A673 (cell line): ENCODE measurements around the gene CSGALNACT2. TPM values are rescaled to one million over a fixed set of nuclear protein-coding genes. Genes with fewer than 3 reads are reported as not detected.

Source experiments
- BruUV-seq: library from RNA; stranded (reverse); fragments of 400-500 nt; replicated peaks from 2 replicates; lab custom pipeline; 2021; lab: Mats Ljungman, UMichigan
- CTCF ChIA-PET: fragments of 300-600 bp; sonication (Branson Sonifier 250); formaldehyde crosslinking; loops from one replicate; lab custom pipeline; 2022; ENCODE audit warnings: antibody characterized with exemption; lab: Charles Lee
- POLR2A ChIA-PET: fragments of 300-600 bp; sonication (Branson Sonifier 250); formaldehyde crosslinking; loops from one replicate; lab custom pipeline; 2022; ENCODE audit warnings: antibody characterized with exemption; ENCODE audit not compliant: low non-redundant PET; lab: Charles Lee
- DNase-seq: peaks from one replicate; pipeline ENCODE4 v3.0.0-alpha.2; 2015; ENCODE audit warnings: low spot score
- H3K27ac ChIP-seq: fragments of 200-600 bp; sonication (generic); 2 replicates; pipeline ENCODE4 v1.5.1; 2016; ENCODE audit warnings: mixed run types, low read depth, mild to moderate bottlenecking, mixed read lengths, antibody characterized with exemption, low read length; ENCODE audit not compliant: poor library complexity, severe bottlenecking
- H3K27me3 ChIP-seq: fragments of 200-600 bp; sonication (generic); replicated peaks from 2 replicates; pipeline ENCODE4 v1.6.1; 2017; ENCODE audit warnings: mixed run types, low read depth, mild to moderate bottlenecking, mixed read lengths, antibody characterized with exemption, low read length; ENCODE audit not compliant: insufficient read depth, poor library complexity
- H3K36me3 ChIP-seq: fragments of 200-600 bp; sonication (generic); 2 replicates; pipeline ENCODE4 v1.6.1; 2016; ENCODE audit warnings: mixed run types, mild to moderate bottlenecking, mixed read lengths, antibody characterized with exemption, low read length; ENCODE audit not compliant: insufficient read depth, poor library complexity, severe bottlenecking
- H3K4me1 ChIP-seq: fragments of 200-600 bp; sonication (generic); 2 replicates; pipeline ENCODE4 v1.6.1; 2017; ENCODE audit warnings: mixed run types, mild to moderate bottlenecking, mixed read lengths, antibody characterized with exemption, low read length; ENCODE audit not compliant: insufficient read depth, poor library complexity, severe bottlenecking
- H3K4me3 ChIP-seq: fragments of 200-600 bp; sonication (generic); 2 replicates; pipeline ENCODE4 v1.5.1; 2016; ENCODE audit warnings: low read depth, mixed run types, mild to moderate bottlenecking, mixed read lengths, low read length; ENCODE audit not compliant: poor library complexity, severe bottlenecking
- H3K9me3 ChIP-seq: fragments of 200-600 bp; sonication (generic); 2 replicates; pipeline ENCODE4 v1.6.1; 2016; ENCODE audit warnings: mixed run types, low read depth, mild to moderate bottlenecking, mixed read lengths, antibody characterized with exemption, low read length; ENCODE audit not compliant: poor library complexity, severe bottlenecking
- EZH2 ChIP-seq: fragments of 200-600 bp; sonication (generic); IDR thresholded peaks from 2 replicates; pipeline ENCODE4 v1.6.1; 2017; ENCODE audit warnings: borderline replicate concordance, low read depth, mild to moderate bottlenecking, mixed read lengths, antibody characterized with exemption, low read length; ENCODE audit not compliant: poor library complexity, severe bottlenecking
- intact Hi-C: fragments of 100-400 bp; cut with micrococcal nuclease; formaldehyde crosslinking; loops from one replicate; pipeline ENCODE4 v1.10.0; 2022; ENCODE audit not compliant: unreplicated experiment
- total RNA-seq: library from RNA; stranded (reverse); gene quantifications from 2 replicates; pipeline ENCODE4 v1.2.3, GENCODE V29; 2021
- TF ChIP-seq, protein P1 (sequence below): fragments of 300-800, 200-600 bp; sonication (generic); conservative IDR thresholded peaks from 2 replicates; pipeline ENCODE4 v1.5.1; 2017; ENCODE audit warnings: low read depth, mild to moderate bottlenecking, antibody characterized with exemption, low read length, moderate library complexity, mixed read lengths

The CSGALNACT2 gene
- total RNA-seq, 1 experiment from 2014 or later, result 18.6 TPM

DNA sequence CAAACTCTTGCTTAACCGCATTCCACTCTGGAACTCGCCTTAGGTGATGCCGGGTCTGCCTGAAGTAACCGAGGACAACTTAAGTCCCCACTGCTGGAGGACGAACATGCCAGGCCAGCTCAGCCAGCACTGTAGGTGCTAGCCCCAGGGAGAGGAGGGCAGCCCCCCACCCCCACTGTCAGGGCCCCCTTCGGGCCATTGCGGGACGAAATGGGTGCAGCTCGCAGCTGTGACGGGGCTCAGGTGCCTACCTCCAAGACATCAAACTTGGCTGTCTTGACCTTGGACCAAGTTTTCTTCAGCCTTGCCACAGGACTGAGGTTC, 60.4 kb downstream of the CSGALNACT2 start:
- H3K4me3 ChIP-seq, result no peak overlapping the region
- BruUV-seq, result no TSS peak
- no peaks in the 10 kb centered on the region for H3K4me1 ChIP-seq
- intact Hi-C loops, result no loop called here
- POLR2A ChIA-PET, result no interaction called here
- CTCF ChIA-PET, result no interaction called here
- H3K27ac ChIP-seq, result no peak overlapping the region
- TF ChIP-seq, protein P1, sequence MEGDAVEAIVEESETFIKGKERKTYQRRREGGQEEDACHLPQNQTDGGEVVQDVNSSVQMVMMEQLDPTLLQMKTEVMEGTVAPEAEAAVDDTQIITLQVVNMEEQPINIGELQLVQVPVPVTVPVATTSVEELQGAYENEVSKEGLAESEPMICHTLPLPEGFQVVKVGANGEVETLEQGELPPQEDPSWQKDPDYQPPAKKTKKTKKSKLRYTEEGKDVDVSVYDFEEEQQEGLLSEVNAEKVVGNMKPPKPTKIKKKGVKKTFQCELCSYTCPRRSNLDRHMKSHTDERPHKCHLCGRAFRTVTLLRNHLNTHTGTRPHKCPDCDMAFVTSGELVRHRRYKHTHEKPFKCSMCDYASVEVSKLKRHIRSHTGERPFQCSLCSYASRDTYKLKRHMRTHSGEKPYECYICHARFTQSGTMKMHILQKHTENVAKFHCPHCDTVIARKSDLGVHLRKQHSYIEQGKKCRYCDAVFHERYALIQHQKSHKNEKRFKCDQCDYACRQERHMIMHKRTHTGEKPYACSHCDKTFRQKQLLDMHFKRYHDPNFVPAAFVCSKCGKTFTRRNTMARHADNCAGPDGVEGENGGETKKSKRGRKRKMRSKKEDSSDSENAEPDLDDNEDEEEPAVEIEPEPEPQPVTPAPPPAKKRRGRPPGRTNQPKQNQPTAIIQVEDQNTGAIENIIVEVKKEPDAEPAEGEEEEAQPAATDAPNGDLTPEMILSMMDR, result no peak
- no peak for TF ChIP-seq EZH2
- no peaks in the 10 kb centered on the region for H3K27me3 ChIP-seq
- no peaks in the 10 kb centered on the region for H3K36me3 ChIP-seq
- H3K9me3 ChIP-seq, result no peaks in the 10 kb centered on the region
- no peak for DNase-seq

DNA sequence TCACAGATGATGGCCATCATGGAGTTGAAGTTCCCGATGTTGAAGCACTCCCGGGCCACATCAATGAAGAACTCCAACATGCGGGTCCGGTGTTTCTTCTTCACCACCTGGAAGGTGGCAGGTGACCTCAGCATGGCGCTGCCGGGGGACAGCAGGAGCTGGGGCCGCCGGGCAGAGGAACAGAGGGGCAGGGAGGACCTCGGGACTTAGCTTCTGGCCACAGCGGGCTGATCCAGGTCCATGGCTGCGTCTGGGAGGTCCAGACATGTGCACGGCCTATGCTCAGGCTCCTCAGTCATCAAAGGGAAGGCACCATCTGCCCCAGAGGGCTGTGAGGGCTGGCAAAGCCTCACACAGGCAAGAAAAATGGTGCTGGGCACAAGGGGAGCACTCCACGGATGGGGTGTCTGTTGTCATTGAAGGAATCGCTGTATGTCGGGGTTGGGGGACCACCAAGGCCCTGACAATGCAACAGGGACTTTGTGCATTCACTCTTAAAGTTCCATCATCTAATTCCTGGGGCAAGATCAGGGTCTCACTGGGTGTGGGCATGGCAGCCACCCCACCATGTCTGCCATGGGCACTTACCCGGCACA, 60.9 kb downstream of the CSGALNACT2 start:
- intact Hi-C loops, result no loop called here
- ChIA-PET POLR2A (no interaction called here), CTCF (no interaction called here)
- H3K4me3 ChIP-seq, result no peak overlapping the region
- no peak for DNase-seq
- no peaks in the 10 kb centered on the region for H3K36me3 ChIP-seq
- H3K9me3 ChIP-seq, result no peaks in the 10 kb centered on the region
- BruUV-seq, result no TSS peak
- no peaks in the 10 kb centered on the region for H3K4me1 ChIP-seq
- TF ChIP-seq EZH2, result no peak
- TF ChIP-seq, protein P1, result no peak
- H3K27me3 ChIP-seq, result no peaks in the 10 kb centered on the region
- H3K27ac ChIP-seq, result no peak overlapping the region

DNA sequence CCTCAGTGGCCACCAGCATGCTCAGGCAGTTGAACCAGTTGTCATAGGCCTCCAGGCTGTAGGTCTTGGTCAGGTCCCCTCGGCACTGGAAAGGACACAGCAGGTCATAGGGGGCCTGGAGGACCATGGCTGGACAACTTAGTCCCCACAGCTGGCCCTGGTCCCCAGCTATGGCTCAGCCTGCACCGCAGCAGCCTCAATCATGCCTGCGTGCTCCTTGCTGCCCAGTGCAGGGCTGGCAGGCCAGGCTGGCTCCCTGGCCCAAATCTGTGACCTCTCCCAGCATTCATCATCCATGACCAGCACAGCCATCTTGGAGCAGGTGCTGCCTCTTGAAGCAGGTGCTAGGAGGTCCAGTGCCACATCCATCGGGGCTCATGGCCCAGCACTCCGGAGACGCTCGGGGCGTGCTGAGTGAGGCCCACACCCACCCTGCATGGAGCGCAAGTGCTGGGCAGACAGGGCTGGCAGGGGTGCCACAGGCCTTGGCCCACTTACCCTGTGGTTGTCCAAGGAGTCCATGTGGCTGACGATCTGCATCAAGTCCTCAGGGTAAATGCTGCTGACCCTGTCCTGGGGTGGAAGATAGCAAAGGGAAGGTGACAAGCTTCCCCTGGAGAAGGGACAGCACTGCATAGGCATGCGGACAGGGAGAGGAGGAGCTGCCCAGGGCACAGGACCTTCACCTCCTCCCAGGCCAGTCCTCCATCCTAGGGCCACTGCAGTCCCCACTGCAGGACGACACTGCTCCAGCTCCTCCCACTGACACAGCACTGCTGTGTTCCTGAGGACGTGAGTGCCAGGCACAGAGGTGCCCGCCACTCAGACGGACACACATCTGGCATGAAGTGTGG, 61.7 kb downstream of the CSGALNACT2 start:
- no peak for DNase-seq
- CTCF ChIA-PET, result no interaction called here
- Histone ChIP-seq H3K36me3 (no peaks in the 10 kb centered on the region), H3K27ac (no peak overlapping the region), H3K27me3 (no peaks in the 10 kb centered on the region), H3K9me3 (no peaks in the 10 kb centered on the region), H3K4me3 (no peak overlapping the region), H3K4me1 (no peaks in the 10 kb centered on the region)
- BruUV-seq, result no TSS peak
- intact Hi-C loops, result loop anchor here (10.0 kb wide), 1 partner anchor 335 kb away; no protein-coding TSS in a partner anchor
- TF ChIP-seq EZH2, result no peak
- POLR2A ChIA-PET, result no interaction called here
